Mammary epithelial cell (primary cell): ENCODE results near the gene HSF5.

ENCODE experiments used
- CTCF ChIP-seq, 2 donors: IDR thresholded peaks in 1 of 2; conservative IDR thresholded peaks in 1 of 2; 2 replicates each; pipeline ENCODE4 v1.5.1; 2011 to 2012; ENCODE audit warnings: inconsistent platforms in 2 of 2, low read length in 2 of 2, mild to moderate bottlenecking in 2 of 2, control low read depth in 1 of 2, low read depth in 1 of 2; ENCODE audit not compliant: insufficient read depth in 1 of 2; ENCODE audit errors: extremely low read depth in 1 of 2
- EZH2 ChIP-seq: IDR thresholded peaks from 2 replicates; pipeline ENCODE4 v1.6.1; 2012; ENCODE audit warnings: low read length, inconsistent platforms, borderline replicate concordance

GRCh38 chr17:58533616-58534188, 45.5 kb upstream of the HSF5 start:
- TF ChIP-seq CTCF (conservative IDR thresholded peaks at IDR 0.05 in 1 of 2, IDR thresholded peaks at IDR 0.05 in 1 of 2; ENCODE audit: extremely low read depth in 1 of 2, insufficient read depth in 1 of 2, low read depth in 1 of 2, low read length in 2 of 2) (no peak), EZH2 (no peak)
